ENCODE results near the gene CATSPERE.

DNA sequence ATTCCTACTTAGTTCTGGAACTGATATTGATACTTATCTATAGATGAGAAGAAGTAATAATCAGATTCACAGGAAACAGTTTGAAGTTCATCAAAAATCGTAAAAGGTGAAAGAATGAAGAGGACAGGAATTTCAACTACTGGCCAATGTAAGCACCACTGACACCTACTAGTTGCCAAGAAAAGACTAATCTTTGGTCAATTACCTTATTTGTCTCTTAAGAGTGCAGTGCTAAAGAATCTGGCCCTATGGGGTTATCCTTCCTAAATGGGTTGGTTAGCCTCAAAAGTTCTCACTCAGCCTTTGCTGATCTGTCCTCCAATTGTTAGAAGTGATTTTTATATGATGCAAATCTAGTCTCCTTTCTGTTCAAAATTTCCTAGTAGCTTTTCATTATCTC is 38.9 kb upstream of the CATSPERE start:
- TF ChIP-seq POLR2AphosphoS5 (IDR thresholded peaks at IDR 0.05) = no peak
- no peak for TF ChIP-seq CTCF (IDR thresholded peaks at IDR 0.05 in 8 of 11, conservative IDR thresholded peaks at IDR 0.05 in 3 of 11)
